Natural killer cell (primary cell): ENCODE measurements around the gene PARVB. TPM values are rescaled to one million over a fixed set of nuclear protein-coding genes. Genes with fewer than 3 reads are reported as not detected.

Experiments
- ATAC-seq, 3 donors: fragments of 150-1000 bp in 2 of 3; fragments of 200-7000 bp in 1 of 3; cut with Tn5 transposase; 1 replicate in 1 of 3; 2 replicates in 2 of 3; pipeline ENCODE4 v1.10.0; 2021; ENCODE audit warnings: mild to moderate bottlenecking in 2 of 3, moderate library complexity in 2 of 3
- DNase-seq, 2 donors: peaks; one replicate each; pipeline versions ENCODE4 v3.0.0 to v3.0.0-alpha.2; 2013 to 2021; ENCODE audit warnings: mixed read lengths in 1 of 2
- H3K27ac ChIP-seq: one replicate; pipeline ENCODE4 v1.5.1; 2013; ENCODE audit warnings: mild to moderate bottlenecking, low read length
- H3K27me3 ChIP-seq: one replicate; pipeline ENCODE4 v1.6.1; 2013; ENCODE audit warnings: low read length; ENCODE audit not compliant: control insufficient read depth, insufficient read depth
- H3K36me3 ChIP-seq: one replicate; pipeline ENCODE4 v1.6.1; 2013; ENCODE audit warnings: low read length; ENCODE audit not compliant: control insufficient read depth, insufficient read depth
- H3K4me1 ChIP-seq: one replicate; pipeline ENCODE4 v1.6.1; 2013; ENCODE audit warnings: low read length; ENCODE audit not compliant: control insufficient read depth, insufficient read depth
- H3K4me3 ChIP-seq: one replicate; pipeline ENCODE4 v1.5.1; 2013; ENCODE audit warnings: low read length
- H3K9me3 ChIP-seq: one replicate; pipeline ENCODE4 v1.6.1; 2013; ENCODE audit warnings: low read length; ENCODE audit not compliant: control insufficient read depth, insufficient read depth
- H3K27ac Mint-ChIP-seq, 2 donors: one replicate each; pipeline ENCODE4 v1.8.0; 2022; ENCODE audit warnings: mild to moderate bottlenecking in 2 of 2, mixed read lengths in 2 of 2, moderate library complexity in 1 of 2
- H3K27me3 Mint-ChIP-seq, 2 donors: one replicate each; pipeline ENCODE4 v1.8.0; 2022; ENCODE audit warnings: low read depth in 2 of 2, mixed read lengths in 2 of 2
- H3K36me3 Mint-ChIP-seq: one replicate; pipeline ENCODE4 v1.8.0; 2022; ENCODE audit warnings: mixed read lengths
- H3K4me1 Mint-ChIP-seq, 2 donors: one replicate each; pipeline ENCODE4 v1.8.0; 2022; ENCODE audit warnings: mixed read lengths in 2 of 2
- H3K4me3 Mint-ChIP-seq: one replicate; pipeline ENCODE4 v1.8.0; 2022; ENCODE audit warnings: mild to moderate bottlenecking, moderate library complexity, mixed read lengths
- H3K9me3 Mint-ChIP-seq, 2 donors: one replicate each; pipeline ENCODE4 v1.8.0; 2022; ENCODE audit warnings: mixed read lengths in 2 of 2
- CTCF ChIP-seq: fragments of 200-600 bp; IDR thresholded peaks from one replicate; pipeline ENCODE4 v1.8.0; 2022; ENCODE audit warnings: antibody characterized with exemption
- WGBS: methylation state at CpG from one replicate; pipeline ENCODE4 v1.1.7; 2013; ENCODE audit warnings: missing lambda C conversion rate; ENCODE audit not compliant: insufficient coverage; 5-methylcytosine and 5-hydroxymethylcytosine counted together
- intact Hi-C: fragments of 100-400 bp; cut with micrococcal nuclease; formaldehyde crosslinking; loops from one replicate; pipeline ENCODE4 v1.14.2; 2022
- total RNA-seq, 4 donors: library from RNA; stranded (reverse); fragments of 120-200 nt in 1 of 4; gene quantifications; one replicate each; pipeline versions ENCODE4 v1.2.3 to v1.2.4, GENCODE V29; 2013 to 2022

The PARVB gene
- total RNA-seq, 3 donors from 2014 or later (not counting 1 experiment from before 2014, with no cell fraction given), result 2.9 to 12.5 (median 8.1) TPM

- no peaks in the 10 kb centered on the region for H3K27me3 ChIP-seq
- peaks cover 5% of the 10 kb centered on the region for H3K9me3 ChIP-seq
- no peaks in the 10 kb centered on the region for H3K36me3 ChIP-seq
- Mint-ChIP-seq H3K4me3 (no peak overlapping the region), H3K4me1 (peaks cover 5 to 18% of the 10 kb centered on the region in 2 donors), H3K27ac (no peak overlapping the region), H3K27me3 (peaks cover 6 to 12% of the 10 kb centered on the region in 2 donors), H3K9me3 (peaks cover 0 to 5% of the 10 kb centered on the region in 2 donors), H3K36me3 (no peaks in the 10 kb centered on the region)
- no peak overlapping the region for H3K27ac ChIP-seq
- intact Hi-C loops, result no loop called here
- peaks cover 26% of the 10 kb centered on the region for H3K4me1 ChIP-seq
- DNase-seq (no peak), ATAC-seq (no peak)
- no peak for TF ChIP-seq CTCF
- H3K4me3 ChIP-seq, result no peak overlapping the region
- 55% methylated on average over 35 of the region's 35 CpGs for WGBS
These were observed 39.6 kb downstream of the PARVB start for GRCh38 chr22:44063462-44064371.

GRCh38 chr22:44067033-44067432 is 42.9 kb downstream of the PARVB start:
- Histone ChIP-seq H3K27ac (no peak overlapping the region), H3K27me3 (no peaks in the 10 kb centered on the region), H3K36me3 (no peaks in the 10 kb centered on the region), H3K4me1 (peaks cover 32% of the 10 kb centered on the region), H3K9me3 (no peaks in the 10 kb centered on the region), H3K4me3 (no peak overlapping the region)
- DNase-seq (no peak), ATAC-seq (no peak)
- H3K4me1 Mint-ChIP-seq, result peaks cover 10 to 23% of the 10 kb centered on the region in 2 donors
- H3K9me3 Mint-ChIP-seq, result no peaks in the 10 kb centered on the region
- no peak overlapping the region for H3K27ac Mint-ChIP-seq
- WGBS, result 94% methylated on average over 5 of the region's 5 CpGs
- no peak for TF ChIP-seq CTCF
- peaks cover 16 to 19% of the 10 kb centered on the region in 2 donors for H3K27me3 Mint-ChIP-seq
- H3K36me3 Mint-ChIP-seq, result no peaks in the 10 kb centered on the region
- no peak overlapping the region for H3K4me3 Mint-ChIP-seq
- intact Hi-C loops, result no loop called here

GRCh38 chr22:44067901-44068300 is 43.8 kb downstream of the PARVB start:
- Mint-ChIP-seq H3K4me3 (no peak overlapping the region), H3K27ac (peak overlapping the region in 1 of 2 donors; percentile 78), H3K9me3 (no peaks in the 10 kb centered on the region), H3K27me3 (peaks cover 16 to 19% of the 10 kb centered on the region in 2 donors), H3K36me3 (no peaks in the 10 kb centered on the region), H3K4me1 (peaks cover 10 to 23% of the 10 kb centered on the region in 2 donors)
- intact Hi-C loops, result no loop called here
- Histone ChIP-seq H3K36me3 (no peaks in the 10 kb centered on the region), H3K9me3 (no peaks in the 10 kb centered on the region), H3K4me1 (peaks cover 29% of the 10 kb centered on the region), H3K27ac (peak overlapping the region; percentile 70), H3K4me3 (no peak overlapping the region), H3K27me3 (no peaks in the 10 kb centered on the region)
- 74% methylated on average over 10 of the region's 10 CpGs for WGBS
- no peak for TF ChIP-seq CTCF
- DNase-seq, result no peak
- no peak for ATAC-seq
